Measurements from ENCODE around the gene DDR2.

DNA sequence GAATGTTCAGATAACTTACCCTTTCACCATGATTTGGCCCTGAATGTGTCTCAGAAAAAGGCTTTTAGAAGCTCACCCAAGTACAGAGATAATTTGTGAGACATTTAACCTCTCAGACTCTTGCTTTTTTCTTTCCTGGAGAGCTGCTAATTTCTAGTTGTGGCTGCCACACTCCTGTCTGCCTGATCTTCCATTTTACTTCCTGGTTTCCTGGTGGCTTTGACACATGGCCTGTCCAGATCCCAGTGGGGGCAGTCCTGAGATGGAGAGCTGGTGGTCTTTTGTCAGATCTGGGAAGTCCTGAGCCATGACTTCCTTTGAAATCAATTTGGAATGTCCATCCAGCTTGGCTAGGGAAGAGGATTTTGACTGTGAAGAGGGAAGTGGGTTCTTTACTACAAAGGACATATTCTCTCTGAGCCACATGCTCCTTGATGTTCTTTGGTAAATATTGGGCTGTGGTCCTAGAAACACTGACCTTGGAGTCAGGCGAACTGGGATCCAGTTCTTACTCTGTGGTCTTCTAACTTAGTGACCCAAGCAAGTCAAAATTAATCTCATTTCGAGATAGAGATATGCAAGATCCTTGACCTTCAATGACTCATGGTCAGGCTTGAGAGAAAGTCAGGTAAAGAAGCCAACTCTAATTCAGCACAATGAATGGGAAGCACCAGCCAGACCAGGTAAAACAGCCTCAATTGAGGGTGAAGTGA lies 80.2 kb downstream of the DDR2 start:
- TF ChIP-seq, protein P1, sequence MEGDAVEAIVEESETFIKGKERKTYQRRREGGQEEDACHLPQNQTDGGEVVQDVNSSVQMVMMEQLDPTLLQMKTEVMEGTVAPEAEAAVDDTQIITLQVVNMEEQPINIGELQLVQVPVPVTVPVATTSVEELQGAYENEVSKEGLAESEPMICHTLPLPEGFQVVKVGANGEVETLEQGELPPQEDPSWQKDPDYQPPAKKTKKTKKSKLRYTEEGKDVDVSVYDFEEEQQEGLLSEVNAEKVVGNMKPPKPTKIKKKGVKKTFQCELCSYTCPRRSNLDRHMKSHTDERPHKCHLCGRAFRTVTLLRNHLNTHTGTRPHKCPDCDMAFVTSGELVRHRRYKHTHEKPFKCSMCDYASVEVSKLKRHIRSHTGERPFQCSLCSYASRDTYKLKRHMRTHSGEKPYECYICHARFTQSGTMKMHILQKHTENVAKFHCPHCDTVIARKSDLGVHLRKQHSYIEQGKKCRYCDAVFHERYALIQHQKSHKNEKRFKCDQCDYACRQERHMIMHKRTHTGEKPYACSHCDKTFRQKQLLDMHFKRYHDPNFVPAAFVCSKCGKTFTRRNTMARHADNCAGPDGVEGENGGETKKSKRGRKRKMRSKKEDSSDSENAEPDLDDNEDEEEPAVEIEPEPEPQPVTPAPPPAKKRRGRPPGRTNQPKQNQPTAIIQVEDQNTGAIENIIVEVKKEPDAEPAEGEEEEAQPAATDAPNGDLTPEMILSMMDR (IDR thresholded peaks at IDR 0.05) = no peak
- TF ChIP-seq POLR2A (IDR thresholded peaks at IDR 0.05) = no peak
